ENCODE measurements around the gene EIF3F.

The EIF3F gene

GRCh38 chr11:8040261-8040920, 53.3 kb downstream of the EIF3F start:
- DNase-seq, result no peak

DNA sequence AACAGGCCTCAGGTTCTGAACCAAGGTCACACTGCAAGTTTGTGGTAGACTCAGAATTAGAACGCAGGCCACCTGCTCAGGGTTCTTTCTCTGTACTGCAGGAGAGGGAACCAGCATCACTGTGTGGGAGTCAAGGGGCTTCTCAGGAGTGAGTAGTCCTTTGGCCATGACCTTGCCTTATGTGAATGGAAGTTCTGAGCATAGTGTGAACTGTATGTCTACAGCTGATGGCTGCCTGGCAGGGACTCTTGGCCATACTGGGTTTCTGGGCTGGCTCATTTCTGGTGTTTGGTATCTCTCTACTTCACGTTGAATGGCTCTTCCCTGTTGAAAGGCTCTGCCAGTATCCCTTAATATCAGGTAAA, 53.8 kb downstream of the EIF3F start:
- DNase-seq, result no peak

- DNase-seq, result no peak
Measured at GRCh38 chr11:8041576-8041975, 54.4 kb downstream of the EIF3F start.

- no peak for DNase-seq
Measured at GRCh38 chr11:8043756-8044155, 56.6 kb downstream of the EIF3F start.

GRCh38 chr11:8045839-8046238, 58.7 kb downstream of the EIF3F start:
- no peak for DNase-seq

DNA sequence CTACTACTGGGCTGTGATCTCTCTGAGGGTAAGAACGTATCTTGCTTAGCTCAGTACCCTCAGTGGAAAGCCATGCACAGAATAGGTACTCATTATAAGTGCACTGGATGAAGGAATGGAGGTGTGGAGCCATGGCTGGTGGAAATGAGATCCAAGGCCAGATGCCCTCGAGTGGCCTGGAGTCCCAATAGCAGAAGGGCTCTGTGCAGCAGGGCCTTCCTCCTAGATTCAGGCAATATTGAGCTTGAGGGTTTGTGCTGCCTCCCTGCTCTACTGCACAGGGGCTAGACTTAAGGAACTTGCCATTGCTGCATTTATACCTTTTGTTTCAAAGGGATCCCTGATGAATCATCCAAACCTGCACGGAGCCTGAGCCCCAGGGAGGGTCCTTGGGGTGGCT, 60.2 kb downstream of the EIF3F start:
- no peak for DNase-seq

- no peak for DNase-seq
Measured at GRCh38 chr11:8049084-8049483, 61.9 kb downstream of the EIF3F start.

Data from stimulated activated CD4-positive, alpha-beta T cell treated with anti-CD3 and anti-CD28 coated beads, Interleukin-4, amount 100 ng/mL, for 24 hours (primary cell).